ENCODE results near the gene SPNS1. TPM values are rescaled to one million over a fixed set of nuclear protein-coding genes. Genes with fewer than 3 reads are reported as not detected.

Gene SPNS1
- total RNA-seq, 1 donor from 2014 or later = 50.6 TPM

- peaks cover 2% of the 10 kb centered on the region for H3K27me3 Mint-ChIP-seq (ENCODE audit: unreplicated experiment)
- H3K4me1 Mint-ChIP-seq (ENCODE audit: low read depth, unreplicated experiment) = peaks cover 5% of the 10 kb centered on the region
- no peak overlapping the region for H3K4me3 Mint-ChIP-seq (ENCODE audit: unreplicated experiment)
- DNase-seq = no peak
- TF ChIP-seq, protein P1, sequence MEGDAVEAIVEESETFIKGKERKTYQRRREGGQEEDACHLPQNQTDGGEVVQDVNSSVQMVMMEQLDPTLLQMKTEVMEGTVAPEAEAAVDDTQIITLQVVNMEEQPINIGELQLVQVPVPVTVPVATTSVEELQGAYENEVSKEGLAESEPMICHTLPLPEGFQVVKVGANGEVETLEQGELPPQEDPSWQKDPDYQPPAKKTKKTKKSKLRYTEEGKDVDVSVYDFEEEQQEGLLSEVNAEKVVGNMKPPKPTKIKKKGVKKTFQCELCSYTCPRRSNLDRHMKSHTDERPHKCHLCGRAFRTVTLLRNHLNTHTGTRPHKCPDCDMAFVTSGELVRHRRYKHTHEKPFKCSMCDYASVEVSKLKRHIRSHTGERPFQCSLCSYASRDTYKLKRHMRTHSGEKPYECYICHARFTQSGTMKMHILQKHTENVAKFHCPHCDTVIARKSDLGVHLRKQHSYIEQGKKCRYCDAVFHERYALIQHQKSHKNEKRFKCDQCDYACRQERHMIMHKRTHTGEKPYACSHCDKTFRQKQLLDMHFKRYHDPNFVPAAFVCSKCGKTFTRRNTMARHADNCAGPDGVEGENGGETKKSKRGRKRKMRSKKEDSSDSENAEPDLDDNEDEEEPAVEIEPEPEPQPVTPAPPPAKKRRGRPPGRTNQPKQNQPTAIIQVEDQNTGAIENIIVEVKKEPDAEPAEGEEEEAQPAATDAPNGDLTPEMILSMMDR (IDR thresholded peaks at IDR 0.05; ENCODE audit: partially characterized antibody, unreplicated experiment) = no peak
- no peak overlapping the region for H3K27ac Mint-ChIP-seq (ENCODE audit: unreplicated experiment)
- H3K9me3 Mint-ChIP-seq (ENCODE audit: unreplicated experiment) = no peaks in the 10 kb centered on the region
- no peaks in the 10 kb centered on the region for H3K36me3 Mint-ChIP-seq (ENCODE audit: unreplicated experiment)
Observed at GRCh38 chr16:29028457-29029167, 54.0 kb downstream of the SPNS1 start.

GRCh38 chr16:29029168-29029994, 54.8 kb downstream of the SPNS1 start:
- no peaks in the 10 kb centered on the region for H3K36me3 Mint-ChIP-seq (ENCODE audit: unreplicated experiment)
- peaks cover 5% of the 10 kb centered on the region for H3K4me1 Mint-ChIP-seq (ENCODE audit: low read depth, unreplicated experiment)
- DNase-seq = peak; percentile 38
- H3K27me3 Mint-ChIP-seq (ENCODE audit: unreplicated experiment) = peaks cover 2% of the 10 kb centered on the region
- TF ChIP-seq, protein P1 (IDR thresholded peaks at IDR 0.05; ENCODE audit: partially characterized antibody, unreplicated experiment) = no peak
- no peak overlapping the region for H3K4me3 Mint-ChIP-seq (ENCODE audit: unreplicated experiment)
- H3K9me3 Mint-ChIP-seq (ENCODE audit: unreplicated experiment) = no peaks in the 10 kb centered on the region
- H3K27ac Mint-ChIP-seq (ENCODE audit: unreplicated experiment) = peak overlapping the region; percentile 28

GRCh38 chr16:29030086-29030840, 55.7 kb downstream of the SPNS1 start:
- Mint-ChIP-seq H3K36me3 (ENCODE audit: unreplicated experiment) (no peaks in the 10 kb centered on the region), H3K27me3 (ENCODE audit: unreplicated experiment) (peaks cover 2% of the 10 kb centered on the region), H3K27ac (ENCODE audit: unreplicated experiment) (no peak overlapping the region), H3K9me3 (ENCODE audit: unreplicated experiment) (no peaks in the 10 kb centered on the region), H3K4me1 (ENCODE audit: low read depth, unreplicated experiment) (peaks cover 5% of the 10 kb centered on the region), H3K4me3 (ENCODE audit: unreplicated experiment) (no peak overlapping the region)
- TF ChIP-seq, protein P1 (IDR thresholded peaks at IDR 0.05; ENCODE audit: partially characterized antibody, unreplicated experiment) = no peak
- no peak for DNase-seq

Other genes with a start within 250 kb of the SPNS1 start
- gene NPIPB9, start 223.0 kb upstream of the SPNS1 start, total RNA-seq (ENCODE audit: unreplicated experiment) = 3.0 TPM
- gene ATXN2L, start 151.8 kb upstream of the SPNS1 start, total RNA-seq (ENCODE audit: unreplicated experiment) = 261 TPM
- gene TUFM, start 128.4 kb upstream of the SPNS1 start, total RNA-seq (ENCODE audit: unreplicated experiment) = 143 TPM
- gene SH2B1, start 110.9 kb upstream of the SPNS1 start, total RNA-seq (ENCODE audit: unreplicated experiment) = 72.1 TPM
- 4.5 TPM for gene ATP2A1, start 96.3 kb upstream of the SPNS1 start, total RNA-seq (ENCODE audit: unreplicated experiment)
- 15.3 TPM for gene RABEP2, start 49.5 kb upstream of the SPNS1 start, total RNA-seq (ENCODE audit: unreplicated experiment)
- gene CD19, start 42.8 kb upstream of the SPNS1 start, total RNA-seq (ENCODE audit: unreplicated experiment) = 0.27 TPM
- gene NFATC2IP, start 23.8 kb upstream of the SPNS1 start, total RNA-seq (ENCODE audit: unreplicated experiment) = 59.6 TPM
- 8.3 TPM for gene LAT, start 10.3 kb downstream of the SPNS1 start, total RNA-seq (ENCODE audit: unreplicated experiment)